H9 (cell line): ENCODE data around the gene ALCAM. TPM values are rescaled to one million over a fixed set of nuclear protein-coding genes. Genes with fewer than 3 reads are reported as not detected.
A peak's percentile ranks its signal among the peaks of the same experiment; 100 is the strongest.

Experiments
- DNase-seq: peaks from one replicate; pipeline ENCODE4 v3.0.0-alpha.2; 2017
- H2AFZ ChIP-seq: one replicate; pipeline ENCODE4 v1.6.1; 2013; ENCODE audit warnings: mild to moderate bottlenecking, low read length, control low read depth, moderate library complexity
- H2AK5ac ChIP-seq: 2 replicates; pipeline ENCODE4 v1.6.1; 2013; ENCODE audit warnings: low read length, control low read depth, mixed read lengths; ENCODE audit not compliant: insufficient read length
- H2BK120ac ChIP-seq: one replicate; pipeline ENCODE4 v1.6.1; 2013; ENCODE audit warnings: low read depth, mild to moderate bottlenecking, low read length, control low read depth, inconsistent platforms; ENCODE audit not compliant: poor library complexity, severe bottlenecking
- H2BK12ac ChIP-seq: 2 replicates; pipeline ENCODE4 v1.6.1; 2013; ENCODE audit warnings: low read length, control low read depth, mixed read lengths, low read depth; ENCODE audit not compliant: insufficient read length
- H2BK15ac ChIP-seq: 2 replicates; pipeline ENCODE4 v1.6.1; 2013; ENCODE audit warnings: low read depth, low read length, control low read depth
- H2BK20ac ChIP-seq: one replicate; pipeline ENCODE4 v1.6.1; 2013; ENCODE audit warnings: low read depth, mild to moderate bottlenecking, low read length, control low read depth, inconsistent platforms; ENCODE audit not compliant: poor library complexity, severe bottlenecking
- H2BK5ac ChIP-seq: 2 replicates; pipeline ENCODE4 v1.6.1; 2013; ENCODE audit warnings: low read length, control low read depth, mixed read lengths; ENCODE audit not compliant: insufficient read length
- H3K14ac ChIP-seq: 2 replicates; pipeline ENCODE4 v1.6.1; 2013; ENCODE audit warnings: low read length, control low read depth; ENCODE audit not compliant: insufficient read depth
- H3K18ac ChIP-seq: 2 replicates; pipeline ENCODE4 v1.6.1; 2013; ENCODE audit warnings: low read depth, mild to moderate bottlenecking, mixed read lengths, low read length, control low read depth; ENCODE audit not compliant: insufficient read length
- H3K23ac ChIP-seq: 2 replicates; pipeline ENCODE4 v1.6.1; 2013; ENCODE audit warnings: low read length, control low read depth, mixed read lengths, low read depth; ENCODE audit not compliant: insufficient read length
- H3K23me2 ChIP-seq: 2 replicates; pipeline ENCODE4 v1.6.1; 2013; ENCODE audit warnings: low read depth, mild to moderate bottlenecking, mixed read lengths, low read length, control low read depth; ENCODE audit not compliant: insufficient read length, poor library complexity, severe bottlenecking
- H3K27ac ChIP-seq: 2 replicates; pipeline ENCODE4 v1.5.1; 2013; ENCODE audit warnings: low read length, control low read depth, mixed read lengths, low read depth; ENCODE audit not compliant: insufficient read length
- H3K27me3 ChIP-seq: 2 replicates; pipeline ENCODE4 v1.6.1; 2013; ENCODE audit warnings: low read length, control low read depth, inconsistent platforms; ENCODE audit not compliant: insufficient read depth
- H3K4ac ChIP-seq: 2 replicates; pipeline ENCODE4 v1.6.1; 2013; ENCODE audit warnings: low read depth, mild to moderate bottlenecking, control low read depth, inconsistent platforms, low read length, moderate library complexity
- H3K4me1 ChIP-seq: 2 replicates; pipeline ENCODE4 v1.6.1; 2013; ENCODE audit warnings: low read length, control low read depth, inconsistent platforms; ENCODE audit not compliant: insufficient read depth
- H3K4me2 ChIP-seq: 2 replicates; pipeline ENCODE4 v1.6.1; 2013; ENCODE audit warnings: low read length, control low read depth, mixed read lengths; ENCODE audit not compliant: insufficient read length, insufficient read depth
- H3K56ac ChIP-seq: 2 replicates; pipeline ENCODE4 v1.6.1; 2013; ENCODE audit warnings: low read depth, mild to moderate bottlenecking, mixed read lengths, low read length, control low read depth; ENCODE audit not compliant: insufficient read length
- H3K79me1 ChIP-seq: 2 replicates; pipeline ENCODE4 v1.6.1; 2013; ENCODE audit warnings: low read depth, mild to moderate bottlenecking, moderate library complexity, low read length, control low read depth, inconsistent platforms; ENCODE audit not compliant: insufficient read depth, poor library complexity, severe bottlenecking
- H3K79me2 ChIP-seq: 2 replicates; pipeline ENCODE4 v1.6.1; 2013; ENCODE audit warnings: low read length, control low read depth, inconsistent platforms; ENCODE audit not compliant: insufficient read depth
- H3K9ac ChIP-seq: 2 replicates; pipeline ENCODE4 v1.6.1; 2013; ENCODE audit warnings: low read length, control low read depth, mixed read lengths; ENCODE audit not compliant: insufficient read length; ENCODE audit errors: extremely low read depth
- H3K9me3 ChIP-seq: one replicate; pipeline ENCODE4 v1.6.1; 2013; ENCODE audit warnings: low read depth, low read length, inconsistent platforms; ENCODE audit not compliant: control insufficient read depth
- H3T11ph ChIP-seq: one replicate; pipeline ENCODE4 v1.6.1; 2013; ENCODE audit warnings: mild to moderate bottlenecking, low read length, control low read depth, inconsistent platforms
- H4K20me1 ChIP-seq: one replicate; pipeline ENCODE4 v1.6.1; 2013; ENCODE audit not compliant: control insufficient read depth, insufficient read length, insufficient read depth
- H4K5ac ChIP-seq: 2 replicates; pipeline ENCODE4 v1.6.1; 2013; ENCODE audit warnings: low read depth, mild to moderate bottlenecking, mixed read lengths, low read length, control low read depth; ENCODE audit not compliant: insufficient read length
- H4K8ac ChIP-seq: replicated peaks from 2 replicates; pipeline ENCODE4 v1.6.1; 2013; ENCODE audit warnings: low read length, control low read depth, mixed read lengths, low read depth; ENCODE audit not compliant: insufficient read length
- H4K91ac ChIP-seq: 2 replicates; pipeline ENCODE4 v1.6.1; 2013; ENCODE audit warnings: low read depth, mild to moderate bottlenecking, moderate library complexity, mixed read lengths, low read length, control low read depth; ENCODE audit not compliant: insufficient read length
- H3K27ac Mint-ChIP-seq, 3 experiments: 2 replicates in 2 of 3; 3 replicates in 1 of 3; pipeline ENCODE4 v1.8.0; 2020 to 2021; ENCODE audit warnings: mixed read lengths in 3 of 3, mild to moderate bottlenecking in 1 of 3, moderate library complexity in 1 of 3
- H3K27me3 Mint-ChIP-seq: 2 replicates; pipeline ENCODE4 v1.8.0; 2021; ENCODE audit warnings: low read depth, mild to moderate bottlenecking, moderate library complexity, mixed read lengths
- H3K36me3 Mint-ChIP-seq, 3 experiments: 2 replicates in 2 of 3; 3 replicates in 1 of 3; pipeline ENCODE4 v1.8.0; 2020 to 2021; ENCODE audit warnings: low read depth in 3 of 3, mixed read lengths in 3 of 3; ENCODE audit not compliant: insufficient read depth in 1 of 3
- H3K4me1 Mint-ChIP-seq, 2 experiments: 2 replicates each; pipeline ENCODE4 v1.8.0; 2020; ENCODE audit warnings: mixed read lengths in 2 of 2
- H3K4me3 Mint-ChIP-seq, 2 experiments: 2 replicates in 1 of 2; 3 replicates in 1 of 2; pipeline ENCODE4 v1.8.0; 2020 to 2021; ENCODE audit warnings: mild to moderate bottlenecking in 2 of 2, mixed read lengths in 2 of 2, moderate library complexity in 1 of 2
- H3K9me3 Mint-ChIP-seq, 2 experiments: 2 replicates in 1 of 2; 3 replicates in 1 of 2; pipeline ENCODE4 v1.8.0; 2020; ENCODE audit warnings: mild to moderate bottlenecking in 2 of 2, mixed read lengths in 2 of 2, moderate library complexity in 1 of 2
- CTCF ChIP-seq: fragments of 200-600 bp; sonication (generic); conservative IDR thresholded peaks from 3 replicates; pipeline ENCODE4 v1.8.0; 2021; ENCODE audit warnings: antibody characterized with exemption, mild to moderate bottlenecking
- WGBS: extraction: QIAGEN DNeasy Blood & Tissue Kit; methylation state at CpG from one replicate; pipeline ENCODE4 v1.1.7; 2013; ENCODE audit warnings: missing lambda C conversion rate, low lambda C conversion rate, mixed read lengths; ENCODE audit not compliant: insufficient read length; ENCODE audit errors: extremely low coverage; 5-methylcytosine and 5-hydroxymethylcytosine counted together
- total RNA-seq: library from RNA; stranded (reverse); gene quantifications from 2 replicates; pipeline ENCODE4 v1.2.1, GENCODE V29; 2021

ALCAM gene
- total RNA-seq, 1 experiment from 2014 or later: 43.7 TPM

DNA sequence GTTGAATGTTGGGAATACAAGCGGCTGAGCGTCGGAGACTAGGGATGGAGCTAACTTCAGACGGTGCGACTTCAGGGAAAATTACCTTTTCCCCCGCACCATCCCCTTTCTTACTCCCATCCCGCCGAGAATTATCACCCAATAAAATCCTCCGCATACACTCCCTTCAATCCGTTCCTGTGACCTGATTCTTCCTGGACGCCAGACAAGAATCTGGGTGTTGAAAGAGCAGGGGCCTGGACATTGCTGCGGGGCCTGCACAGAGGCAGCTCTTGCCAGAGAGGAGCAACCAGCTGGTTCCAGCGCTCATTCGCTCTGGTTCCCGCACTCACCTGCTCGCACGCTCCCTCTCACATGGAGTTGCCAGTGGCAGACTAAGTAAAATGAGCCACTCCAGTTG, 241.9 kb downstream of the ALCAM start:
- no peak overlapping the region for H2BK5ac ChIP-seq
- H3K56ac ChIP-seq: no peak overlapping the region
- no peak overlapping the region for H2AK5ac ChIP-seq
- Mint-ChIP-seq H3K4me3 (peak overlapping the region in 1 of 2 experiments; percentile 78; a peak in 2 of 5 replicates), H3K9me3 (no peaks in the 10 kb centered on the region; a peak in 2 of 5 replicates), H3K27ac (peak overlapping the region in 1 of 3 experiments; percentile 89; a peak in 2 of 7 replicates), H3K27me3 (peaks cover 4% of the 10 kb centered on the region), H3K36me3 (0 out of 7 replicates have a peak, but pooled peaks cover 0 to 2% (median 0%) of the 10 kb centered on the region in 3 experiments), H3K4me1 (peaks cover 16 to 23% of the 10 kb centered on the region in 2 experiments)
- no peak overlapping the region for H3T11ph ChIP-seq
- H4K5ac ChIP-seq: no peak overlapping the region
- DNase-seq: peak; percentile 40
- no peaks in the 10 kb centered on the region for H3K9me3 ChIP-seq
- peak overlapping the region; percentile 42 for H3K4me2 ChIP-seq
- H3K23me2 ChIP-seq: no peaks in the 10 kb centered on the region
- no peak overlapping the region for H2BK12ac ChIP-seq
- no peaks in the 10 kb centered on the region for H3K79me1 ChIP-seq
- H2AFZ ChIP-seq: no peak overlapping the region
- H3K27ac ChIP-seq: no peak overlapping the region
- no peak overlapping the region for H3K14ac ChIP-seq
- WGBS: no CpG with 5 or more reads among the region's 17 CpGs
- H2BK15ac ChIP-seq: no peak overlapping the region
- no peak overlapping the region for H4K91ac ChIP-seq
- peaks cover 5% of the 10 kb centered on the region; the same call in 1 of the 2 replicates for H3K4me1 ChIP-seq
- no peak overlapping the region for H4K8ac ChIP-seq
- no peak overlapping the region for H3K4ac ChIP-seq
- H2BK120ac ChIP-seq: no peak overlapping the region
- H3K9ac ChIP-seq: no peak overlapping the region
- no peak overlapping the region for H3K18ac ChIP-seq
- no peaks in the 10 kb centered on the region for H3K27me3 ChIP-seq
- no peak overlapping the region for H2BK20ac ChIP-seq
- no peaks in the 10 kb centered on the region for H4K20me1 ChIP-seq
- no peaks in the 10 kb centered on the region for H3K79me2 ChIP-seq
- H3K23ac ChIP-seq: no peak overlapping the region
- TF ChIP-seq CTCF: no peak
